Endothelial cell of hepatic sinusoid (primary cell): ENCODE measurements around the gene KIFC3.
"Not testable (repeated sequence)": the region's sequence is repeated elsewhere in the genome, so short reads cannot be mapped to it uniquely, and the experiment has no call there.

ENCODE experiments used
- in situ Hi-C: cut with HindIII; loops from 2 replicates; pipeline ENCODE4 v1.10.0; 2017; ENCODE audit warnings: low sequenced_read_pairs

KIFC3 gene

DNA sequence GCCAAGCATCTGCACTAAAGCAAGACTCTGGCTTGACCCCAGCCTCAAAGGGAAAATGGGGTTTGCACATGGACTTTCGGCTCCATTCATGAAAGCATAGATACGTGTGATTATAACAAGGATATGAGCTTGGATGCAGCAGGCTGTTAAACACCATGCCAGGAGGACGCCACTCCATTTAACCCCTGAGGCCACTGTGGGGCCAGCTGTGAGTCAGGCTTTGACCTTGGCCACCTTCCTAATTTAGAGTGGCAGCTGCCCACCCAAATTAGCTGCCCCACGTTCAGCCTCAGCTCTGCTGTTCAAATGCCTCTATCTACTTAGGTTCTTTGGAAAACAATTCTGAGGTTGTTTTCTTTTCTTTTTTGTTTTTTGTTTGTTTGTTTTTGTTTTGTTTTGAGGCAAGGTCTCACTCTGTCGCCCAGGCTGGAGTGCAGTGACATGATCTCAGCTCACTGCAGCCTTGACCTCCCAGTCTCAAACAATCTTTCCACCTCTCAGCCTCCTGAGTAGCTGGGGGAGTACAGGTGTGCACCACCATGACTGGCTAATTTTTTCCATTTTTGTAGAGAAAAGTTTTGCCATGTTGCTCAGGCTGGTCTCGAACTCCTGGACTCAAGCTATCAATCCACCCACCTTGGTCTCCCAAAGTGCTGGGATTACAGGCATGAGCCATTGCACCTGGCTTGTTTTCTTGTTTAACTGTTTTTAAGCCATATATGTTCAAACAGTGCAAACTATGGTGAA is 23.2 kb upstream of the KIFC3 start:
- in situ Hi-C loops, result no loop called here

DNA sequence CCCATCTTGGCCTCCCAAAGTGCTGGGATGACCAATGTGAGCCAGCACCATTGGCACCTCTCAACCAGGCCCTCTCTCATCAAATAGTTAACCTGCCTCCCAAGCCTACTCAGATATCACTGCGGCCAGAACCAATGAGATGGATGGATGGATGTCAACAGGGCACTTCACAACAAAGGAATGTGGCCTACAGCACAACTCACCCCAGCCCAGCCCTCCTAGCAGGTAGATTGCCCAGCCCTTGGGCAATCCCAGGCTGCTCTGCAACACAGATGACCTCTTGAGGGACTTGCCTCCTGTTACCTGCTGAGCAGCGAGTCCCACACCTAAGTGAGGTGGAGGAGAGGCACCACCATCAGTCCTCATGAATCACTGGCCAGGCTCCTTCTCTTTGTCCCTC is 22.6 kb upstream of the KIFC3 start:
- in situ Hi-C loops, result no loop called here

DNA sequence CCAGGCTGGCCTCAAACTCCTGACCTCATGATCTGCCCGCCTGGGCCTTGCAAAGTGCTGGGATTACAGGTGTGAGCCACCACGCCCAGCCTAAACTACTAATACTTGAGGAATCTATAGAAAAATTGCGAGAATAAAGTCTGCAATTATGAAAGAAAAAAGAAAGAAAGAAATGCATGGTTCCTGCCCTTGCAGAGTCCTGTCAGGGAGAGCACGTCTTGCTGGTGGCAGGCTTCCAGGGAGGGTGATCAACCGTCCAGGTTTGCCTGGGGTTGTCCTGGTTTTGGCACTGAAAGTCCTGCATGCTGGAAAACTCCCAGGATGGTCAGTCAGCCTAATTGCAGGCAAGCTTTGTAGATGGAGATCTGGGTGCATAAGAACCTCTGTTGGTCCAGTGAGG is 21.5 kb upstream of the KIFC3 start:
- in situ Hi-C loops, result no loop called here

DNA sequence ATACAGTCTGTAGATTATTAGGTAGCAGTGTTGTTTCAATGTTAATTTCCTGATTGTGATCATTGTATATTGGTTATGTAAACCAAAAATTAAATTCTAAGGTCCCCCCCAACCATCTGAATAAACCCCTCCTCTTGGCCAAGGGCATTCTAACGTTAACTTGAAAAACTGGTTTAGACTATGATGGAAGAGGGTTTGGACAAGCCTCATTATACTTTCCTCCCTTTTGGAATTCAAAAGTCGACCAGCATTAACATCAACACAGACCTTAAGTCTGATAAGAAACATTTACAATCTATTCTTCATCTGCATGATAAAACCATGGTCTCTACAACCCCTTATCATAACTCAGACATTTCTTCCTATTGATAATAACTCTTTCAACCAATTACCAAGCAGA is 20.6 kb upstream of the KIFC3 start:
- in situ Hi-C loops, result no loop called here

DNA sequence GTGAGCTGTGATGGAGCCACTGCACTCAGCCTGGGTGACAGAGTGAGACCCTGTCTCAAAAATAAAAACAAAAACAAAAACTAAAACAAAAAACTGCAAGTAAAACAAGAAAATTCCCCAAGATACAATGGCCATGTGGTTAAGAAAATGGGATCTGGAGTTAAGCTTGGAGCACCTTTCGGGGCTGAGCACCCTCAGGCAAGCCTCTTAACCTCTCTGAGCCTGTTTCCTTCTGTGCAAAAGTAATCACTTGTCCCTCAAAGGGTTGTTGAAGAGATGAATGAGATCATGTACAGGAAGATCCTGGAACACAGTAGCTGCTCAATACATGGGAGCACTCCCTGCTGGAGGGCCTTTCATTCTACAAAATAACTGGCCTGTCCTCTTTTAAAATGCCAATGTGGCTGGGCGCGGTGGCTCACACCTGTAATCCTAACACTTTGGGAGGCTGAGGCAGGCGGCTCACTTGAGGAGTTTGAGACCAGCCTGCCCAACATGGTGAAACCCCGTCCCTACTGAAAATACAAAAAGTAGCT is 19.8 kb upstream of the KIFC3 start:
- in situ Hi-C loops, result no loop called here

DNA sequence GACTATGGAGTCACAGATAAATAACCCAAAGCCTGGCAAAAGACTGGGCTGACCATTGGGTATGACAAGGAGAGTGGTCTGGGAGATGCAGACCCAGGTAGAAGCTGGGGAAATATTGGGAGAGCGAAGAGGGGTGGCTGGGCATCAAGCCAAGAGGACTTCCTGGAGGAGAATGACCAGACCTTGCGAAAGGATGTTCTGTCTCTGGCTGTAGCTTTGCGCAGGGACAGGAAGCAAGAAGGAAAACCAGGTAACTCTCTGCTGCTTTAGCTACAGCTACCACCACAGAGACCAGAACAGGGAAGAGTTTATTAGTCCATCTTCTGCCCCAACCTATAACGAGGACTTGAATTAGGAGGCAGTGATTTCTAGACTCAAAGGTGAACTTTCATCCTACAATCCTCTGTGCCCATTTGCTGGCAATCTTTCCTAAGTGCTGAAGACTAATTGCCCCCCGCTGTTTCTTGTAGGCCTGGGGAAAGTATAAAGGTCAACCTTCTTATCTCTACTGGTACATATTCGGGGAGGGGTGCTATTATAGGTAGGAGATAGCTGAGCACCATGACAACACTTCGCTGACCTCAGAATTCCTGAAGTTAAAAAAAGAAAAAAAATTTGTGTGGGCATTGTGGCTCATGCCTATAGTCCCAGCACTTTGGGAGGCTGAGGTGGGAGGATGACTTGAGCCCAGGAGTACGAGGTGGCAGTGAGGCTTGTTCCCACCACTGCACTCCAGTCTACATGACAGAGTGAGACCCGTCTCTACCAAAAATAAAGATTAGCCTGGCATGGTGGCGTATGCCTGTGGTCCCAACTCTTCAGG is 19.1 kb upstream of the KIFC3 start:
- in situ Hi-C loops, result no loop called here

DNA sequence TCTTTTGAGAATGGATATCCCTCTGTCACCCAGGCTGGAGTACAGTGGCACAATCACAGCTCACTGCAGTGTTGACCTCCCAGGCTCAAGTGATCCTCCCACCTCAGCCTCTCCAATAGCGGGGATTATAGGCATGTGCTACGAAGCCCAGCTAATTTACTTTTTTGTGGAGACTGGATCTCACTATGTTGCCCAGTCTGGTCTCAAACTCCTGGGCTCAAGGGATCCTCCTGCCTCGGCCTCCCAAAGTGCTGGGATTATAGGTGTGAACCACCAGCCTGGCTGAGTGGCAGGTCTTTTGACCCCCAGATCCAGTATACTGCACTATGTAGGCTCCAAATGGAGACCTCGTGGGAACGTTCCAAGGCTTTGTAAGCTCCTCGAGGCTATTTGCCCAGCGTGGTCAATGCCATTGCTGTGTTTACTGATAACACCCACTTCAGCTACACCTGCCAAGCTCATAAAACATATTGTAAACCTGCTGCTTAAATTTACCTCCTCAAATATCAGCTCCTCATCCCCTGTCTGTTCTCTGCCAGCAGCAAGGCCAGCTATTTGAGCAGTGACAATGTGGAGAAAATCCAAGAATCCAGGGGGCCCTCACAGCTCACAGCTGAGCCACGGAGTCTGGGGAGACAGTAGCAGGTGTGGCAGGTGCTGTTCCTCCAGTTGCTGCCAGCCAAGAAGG is 16.2 kb upstream of the KIFC3 start:
- in situ Hi-C loops, result no loop called here

DNA sequence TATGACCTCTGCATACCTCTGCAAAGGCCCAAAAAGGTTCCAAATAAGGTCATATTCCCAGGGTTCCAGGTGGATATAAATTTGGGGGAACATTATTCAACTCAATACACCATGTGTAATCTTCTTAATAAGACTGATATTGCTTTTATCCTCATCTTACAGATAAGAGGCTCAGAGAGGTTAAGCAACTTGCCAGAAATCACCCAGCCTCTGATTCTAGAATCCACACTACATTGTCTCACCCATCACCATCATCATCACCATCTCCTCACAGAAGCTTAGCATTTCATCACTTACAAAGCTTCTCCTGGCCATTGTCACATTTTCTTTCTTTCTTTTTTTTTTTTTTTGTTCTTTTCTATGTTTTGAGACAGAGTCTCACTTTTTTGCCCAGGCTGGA is 15.4 kb upstream of the KIFC3 start:
- in situ Hi-C loops, result no loop called here

DNA sequence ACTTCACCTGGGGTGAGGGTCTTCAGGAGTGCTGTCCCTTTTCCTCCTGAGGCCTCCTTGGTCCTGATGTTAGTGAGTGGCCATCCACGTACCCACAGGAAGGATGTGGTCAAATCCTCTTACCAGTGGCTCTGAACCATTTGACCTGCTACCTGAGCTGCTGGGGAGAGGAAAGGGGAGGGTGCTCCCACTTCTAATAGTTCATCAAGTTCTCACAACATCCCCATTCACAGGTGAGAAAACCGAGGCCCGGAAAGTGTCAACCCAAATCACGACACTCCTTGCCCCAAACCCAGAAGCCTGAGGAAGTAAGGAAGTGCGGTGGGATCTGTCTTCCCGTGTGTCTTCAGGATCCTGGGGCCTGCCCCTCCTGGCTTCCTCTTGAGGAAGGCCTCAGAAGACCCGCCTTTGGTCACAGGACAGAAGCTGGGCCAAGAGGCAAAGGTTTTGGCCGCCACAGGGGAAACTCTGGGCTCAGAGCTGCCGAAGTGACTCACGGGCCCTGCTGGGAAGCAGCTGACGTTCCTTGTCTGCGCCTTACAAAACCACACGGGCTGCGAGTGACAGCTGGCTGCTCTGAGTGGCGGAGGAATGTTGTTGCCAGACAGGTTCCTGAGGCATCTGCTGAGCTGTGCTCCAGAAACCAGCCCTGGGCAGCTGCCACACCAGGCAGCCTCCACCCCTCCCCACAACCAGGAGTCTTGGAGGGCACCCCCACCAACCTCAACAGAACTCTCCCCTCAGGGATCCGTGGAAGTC is 13.9 kb upstream of the KIFC3 start:
- in situ Hi-C loops, result no loop called here

DNA sequence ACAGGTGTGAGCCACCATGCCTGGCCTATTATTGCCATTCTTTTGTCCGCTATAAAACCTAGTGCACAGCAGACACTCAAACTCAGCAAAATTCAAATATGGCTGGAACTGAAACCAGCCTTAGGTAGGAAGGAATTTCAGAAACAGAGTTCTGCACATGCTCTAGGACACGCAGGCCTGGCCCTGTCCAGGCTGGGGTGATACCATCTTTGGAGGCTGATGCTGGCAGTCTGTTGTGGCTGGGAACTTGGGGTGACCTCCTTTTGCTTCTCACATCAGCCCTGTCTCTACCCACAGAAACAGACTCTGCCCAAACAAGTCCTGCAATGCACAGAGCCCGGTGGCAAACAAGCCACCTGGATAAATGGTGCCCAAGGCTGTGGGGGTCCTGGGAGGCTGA is 12.6 kb upstream of the KIFC3 start:
- in situ Hi-C loops, result no loop called here

DNA sequence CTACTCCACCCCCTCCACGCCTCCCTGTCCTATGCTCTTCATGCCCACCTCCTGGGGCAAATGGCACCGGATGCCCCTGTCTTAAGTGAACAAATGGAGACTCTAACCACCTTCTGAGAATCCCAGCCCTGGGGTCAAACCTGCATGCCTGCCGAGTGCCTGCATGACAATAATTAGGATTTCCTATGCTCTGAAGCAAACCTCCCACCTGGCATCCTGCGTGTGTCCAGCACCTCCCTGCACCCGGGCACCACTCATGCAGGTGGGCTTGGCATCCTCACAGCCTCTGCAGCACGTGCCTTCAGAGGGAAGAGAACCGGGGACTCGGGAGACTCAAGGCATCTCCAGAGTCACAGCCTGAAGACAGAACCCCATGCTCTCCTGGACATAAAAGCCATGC is 11.2 kb upstream of the KIFC3 start:
- in situ Hi-C loops, result no loop called here

DNA sequence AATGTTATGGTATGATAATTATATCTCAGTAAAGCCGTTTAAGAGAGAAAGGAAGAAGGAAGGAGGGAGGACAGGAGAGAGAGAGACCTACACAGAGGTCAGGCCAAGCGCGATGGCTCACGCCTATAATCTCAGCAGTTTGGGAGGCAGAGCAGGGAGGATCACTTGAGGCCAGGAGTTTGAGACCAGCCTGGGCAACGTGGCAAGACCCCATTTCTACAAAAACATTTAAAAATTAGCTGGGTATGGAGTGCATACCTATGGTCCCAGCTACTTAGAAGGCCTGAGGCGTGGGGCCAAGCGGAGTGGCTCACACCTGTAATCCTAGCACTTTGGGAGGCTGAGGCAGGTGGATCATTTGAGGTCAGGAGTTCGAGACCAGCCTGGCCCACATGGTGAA is 9.0 kb upstream of the KIFC3 start:
- in situ Hi-C loops, result not testable (repeated sequence)

DNA sequence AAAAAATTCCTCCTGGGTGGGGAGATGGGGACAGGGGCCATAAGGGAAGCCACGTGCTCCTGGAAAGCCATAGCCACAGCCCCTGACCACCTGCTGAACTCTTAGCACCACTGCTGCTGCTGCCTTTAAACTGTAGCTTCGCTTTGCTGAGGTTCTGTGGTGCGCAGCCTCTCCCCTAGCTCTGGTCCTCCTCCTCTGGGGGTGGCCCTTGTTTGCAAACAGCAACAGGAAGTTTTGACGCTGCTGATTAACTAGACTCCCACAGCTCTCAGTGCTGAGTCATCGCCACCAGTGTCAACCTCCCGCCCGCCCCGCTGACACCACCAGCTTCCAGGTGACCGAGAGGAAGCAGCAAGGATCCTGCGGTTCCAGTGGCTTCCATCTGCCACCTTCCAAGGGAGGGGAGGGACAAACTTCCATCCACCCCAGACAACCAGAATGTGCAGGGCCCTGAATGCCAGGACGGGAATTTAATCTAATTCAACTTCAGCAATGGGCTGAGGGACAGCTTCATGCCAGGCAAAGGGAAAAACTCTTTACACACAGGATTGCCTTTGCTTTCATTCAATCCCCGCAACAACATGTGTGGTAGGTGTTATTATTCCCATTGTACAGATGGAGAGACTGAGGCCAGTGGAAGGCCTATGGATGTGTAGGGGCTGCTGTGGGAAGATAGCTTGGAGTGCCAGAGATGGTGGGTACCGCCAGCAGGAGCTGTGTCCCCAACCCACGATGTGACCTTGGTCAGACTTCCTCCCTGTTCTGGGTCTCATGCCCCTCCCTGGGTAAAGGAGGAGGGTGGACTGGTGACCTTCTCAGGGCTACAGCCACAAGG is 8.1 kb upstream of the KIFC3 start:
- in situ Hi-C loops, result no loop called here

DNA sequence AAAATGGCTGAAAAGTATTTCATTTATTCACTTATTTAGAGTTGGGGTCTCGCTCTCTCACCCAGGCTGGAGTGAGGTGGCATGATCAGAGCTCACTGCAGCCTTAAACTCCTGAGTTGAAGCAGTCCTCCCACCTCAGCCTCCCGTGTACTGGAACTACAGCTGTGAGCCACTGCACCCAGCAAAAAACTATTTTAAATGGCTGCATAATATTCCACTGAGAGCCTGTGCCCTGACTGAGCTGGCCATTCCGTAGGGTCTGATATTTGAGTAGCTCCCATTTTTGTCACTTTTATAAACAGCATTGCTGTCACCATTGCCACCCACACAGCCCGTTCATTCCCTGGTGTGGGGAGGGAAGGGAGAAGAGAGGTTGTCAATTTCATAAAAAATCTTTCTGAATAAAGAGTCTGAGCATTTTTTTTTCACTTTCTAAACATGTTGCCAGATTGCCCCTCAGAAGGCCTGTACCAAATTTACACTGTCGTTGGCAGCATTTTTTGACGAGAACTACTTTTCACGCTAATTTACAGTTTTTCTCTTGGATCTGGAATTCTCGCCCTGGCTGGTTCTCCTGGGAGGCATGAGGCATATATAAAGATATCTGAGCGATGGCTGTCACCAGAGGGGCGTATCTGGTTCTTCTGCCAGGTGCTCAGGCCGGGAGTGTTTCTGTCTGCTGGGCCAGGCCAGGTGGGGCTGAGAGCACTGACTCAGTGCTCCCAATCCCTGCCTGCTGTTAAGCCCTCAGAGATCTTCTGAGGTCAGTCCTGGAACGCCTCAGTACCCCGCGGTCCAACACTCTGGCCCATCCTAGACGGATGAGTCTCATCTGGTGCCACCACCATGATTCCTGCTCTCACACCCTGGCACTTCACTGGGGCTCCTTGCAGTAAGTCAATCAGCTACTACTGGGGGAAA is 7.2 kb upstream of the KIFC3 start:
- in situ Hi-C loops, result no loop called here

DNA sequence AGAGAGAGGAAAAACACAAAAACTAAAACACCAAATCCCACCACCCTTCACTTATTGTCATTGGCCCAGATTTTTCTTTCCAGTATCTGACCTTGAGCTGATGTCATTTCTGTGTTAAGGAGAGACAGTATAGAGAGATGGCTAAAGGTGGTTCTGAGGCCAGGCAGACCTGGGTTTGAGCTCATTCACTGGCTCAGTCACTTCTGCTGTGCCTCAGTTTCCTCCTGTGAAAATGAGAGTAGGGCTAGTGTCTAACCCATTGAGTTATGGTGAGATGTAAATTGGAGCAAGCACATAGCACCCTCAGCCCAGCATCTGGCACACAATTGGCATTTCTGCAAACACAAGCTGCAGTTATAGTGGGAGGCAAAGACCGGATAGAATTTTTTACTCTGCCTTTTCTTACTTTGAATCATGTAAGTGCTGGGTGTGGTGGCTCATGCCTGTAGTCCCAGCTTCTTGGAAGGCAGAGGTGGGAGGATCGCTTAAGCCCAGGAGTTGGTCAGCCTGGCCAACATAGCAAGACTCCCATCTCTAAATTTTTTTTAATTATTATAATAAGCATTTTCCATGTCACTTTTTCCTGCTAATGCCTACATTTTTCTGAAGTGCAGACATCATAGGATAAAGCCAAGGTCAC is 6.4 kb upstream of the KIFC3 start:
- in situ Hi-C loops, result no loop called here

DNA sequence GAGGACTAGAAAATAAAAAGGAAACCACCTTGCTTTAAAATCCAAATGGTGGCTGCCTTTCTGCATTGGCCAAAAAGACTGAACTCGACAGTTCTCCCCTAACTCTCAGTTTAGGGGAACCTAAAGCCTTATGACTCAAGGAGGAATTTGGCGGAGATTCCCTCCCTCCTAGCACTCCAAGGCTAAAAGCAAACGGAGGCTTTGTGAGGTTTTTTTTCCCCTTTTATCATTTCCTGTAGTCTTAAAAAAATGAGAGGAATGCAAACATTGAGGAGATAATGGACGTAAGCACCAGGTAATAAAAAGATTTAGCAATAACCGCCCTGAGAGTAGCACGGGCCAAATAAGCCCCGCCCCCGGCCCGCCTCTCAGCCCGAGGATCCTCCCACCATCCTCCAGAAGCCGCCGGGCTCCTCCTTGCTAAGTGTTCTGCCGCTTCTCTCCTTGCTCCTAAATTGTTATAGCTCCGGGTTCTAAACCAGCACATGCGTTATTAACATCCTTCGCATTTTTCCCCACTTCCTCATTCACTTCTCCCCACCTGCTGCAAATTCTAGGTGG is 5.8 kb upstream of the KIFC3 start:
- in situ Hi-C loops, result no loop called here

DNA sequence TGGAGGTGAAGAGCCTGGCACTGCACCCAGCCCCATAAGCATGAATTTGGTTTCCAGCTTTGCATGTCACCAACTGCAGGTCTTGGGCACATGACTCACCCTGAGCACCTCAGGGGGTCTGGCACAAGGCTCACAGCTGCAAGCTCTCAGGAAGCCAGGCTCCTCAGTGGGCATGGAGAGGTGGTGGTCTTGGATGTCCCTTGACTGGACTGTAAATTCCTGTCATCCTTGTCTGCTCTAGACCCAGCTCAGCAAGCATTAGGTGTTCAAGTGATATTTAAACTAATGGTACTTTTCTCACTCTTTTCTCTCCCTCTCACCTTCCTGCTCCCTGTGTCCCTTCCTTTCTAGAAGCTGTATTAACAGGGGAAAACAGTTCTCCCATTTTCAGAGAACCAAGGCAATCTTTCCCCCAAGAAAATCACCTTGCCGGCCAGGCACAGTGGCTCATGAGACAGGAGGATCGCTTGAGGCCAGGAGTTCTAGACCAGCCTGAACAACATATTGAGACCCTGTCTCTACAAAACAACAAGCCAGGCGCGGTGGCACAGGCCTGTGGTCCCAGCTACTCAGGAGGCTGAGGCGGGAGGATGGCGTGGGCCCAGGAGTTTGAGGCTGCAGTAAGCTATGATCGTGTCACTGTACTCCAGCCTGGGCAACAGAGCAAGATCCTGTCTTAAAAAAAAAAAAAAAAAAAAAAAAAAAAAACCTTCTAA is 5.1 kb upstream of the KIFC3 start:
- in situ Hi-C loops, result no loop called here

DNA sequence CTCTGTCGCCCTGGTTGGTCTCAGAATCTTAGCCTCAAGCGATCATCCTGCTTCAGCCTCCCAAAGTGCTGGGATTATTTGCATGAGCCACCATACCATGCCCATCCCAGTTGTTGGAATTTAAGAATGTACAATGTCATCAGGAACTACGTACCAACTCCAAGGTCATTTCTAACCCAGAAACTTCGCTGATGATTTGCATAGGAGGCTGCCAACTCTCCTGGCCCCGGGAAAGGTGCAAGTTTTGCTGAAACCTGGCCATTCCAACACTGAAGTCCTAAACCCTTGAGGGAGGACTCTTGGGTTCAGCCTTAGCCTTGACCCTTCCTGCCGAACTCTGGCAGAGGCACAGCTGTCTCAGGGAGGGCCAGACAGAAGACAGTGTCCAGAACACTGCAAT is 2.9 kb upstream of the KIFC3 start:
- in situ Hi-C loops, result no loop called here
